ENCODE measurements around the gene HDAC4.

HDAC4 gene

GRCh38 chr2:239339241-239339640, 61.6 kb downstream of the HDAC4 start:
- Histone ChIP-seq H3K36me3 (ENCODE audit: control insufficient read depth, insufficient read depth, low read length) (no peaks in the 10 kb centered on the region), H3K4me3 (ENCODE audit: insufficient read depth, low read depth, low read length, poor library complexity, severe bottlenecking) (no peak overlapping the region), H3K27me3 (replicated peaks; ENCODE audit: control insufficient read depth, insufficient read depth, low read length, poor library complexity, severe bottlenecking) (no peaks in the 10 kb centered on the region), H3K27ac (ENCODE audit: insufficient read depth, low read length, poor library complexity, severe bottlenecking) (no peak overlapping the region), H3K9me3 (ENCODE audit: control insufficient read depth, low read length) (no peaks in the 10 kb centered on the region), H3K4me1 (ENCODE audit: control insufficient read depth, insufficient read depth, low read length, poor library complexity, severe bottlenecking) (peaks cover 17% of the 10 kb centered on the region)
- DNase-seq = no peak

- Histone ChIP-seq H3K4me3 (ENCODE audit: insufficient read depth, low read depth, low read length, poor library complexity, severe bottlenecking) (no peak overlapping the region), H3K9me3 (ENCODE audit: control insufficient read depth, low read length) (no peaks in the 10 kb centered on the region), H3K36me3 (ENCODE audit: control insufficient read depth, insufficient read depth, low read length) (no peaks in the 10 kb centered on the region), H3K27me3 (replicated peaks; ENCODE audit: control insufficient read depth, insufficient read depth, low read length, poor library complexity, severe bottlenecking) (no peaks in the 10 kb centered on the region), H3K4me1 (ENCODE audit: control insufficient read depth, insufficient read depth, low read length, poor library complexity, severe bottlenecking) (peaks cover 17% of the 10 kb centered on the region), H3K27ac (ENCODE audit: insufficient read depth, low read length, poor library complexity, severe bottlenecking) (no peak overlapping the region)
- no peak for DNase-seq
These were observed 62.8 kb downstream of the HDAC4 start for GRCh38 chr2:239337877-239338484.

GRCh38 chr2:239337122-239337876, 63.5 kb downstream of the HDAC4 start:
- H3K27ac ChIP-seq (ENCODE audit: insufficient read depth, low read length, poor library complexity, severe bottlenecking) = no peak overlapping the region
- no peaks in the 10 kb centered on the region for H3K36me3 ChIP-seq (ENCODE audit: control insufficient read depth, insufficient read depth, low read length)
- H3K9me3 ChIP-seq (ENCODE audit: control insufficient read depth, low read length) = no peaks in the 10 kb centered on the region
- H3K27me3 ChIP-seq (replicated peaks; ENCODE audit: control insufficient read depth, insufficient read depth, low read length, poor library complexity, severe bottlenecking) = no peaks in the 10 kb centered on the region
- H3K4me3 ChIP-seq (ENCODE audit: insufficient read depth, low read depth, low read length, poor library complexity, severe bottlenecking) = no peak overlapping the region
- H3K4me1 ChIP-seq (ENCODE audit: control insufficient read depth, insufficient read depth, low read length, poor library complexity, severe bottlenecking) = peaks cover 17% of the 10 kb centered on the region
- no peak for DNase-seq

- no peak overlapping the region for H3K27ac ChIP-seq (ENCODE audit: insufficient read depth, low read length, poor library complexity, severe bottlenecking)
- H3K4me1 ChIP-seq (ENCODE audit: control insufficient read depth, insufficient read depth, low read length, poor library complexity, severe bottlenecking) = peaks cover 26% of the 10 kb centered on the region
- no peak for DNase-seq
- no peaks in the 10 kb centered on the region for H3K9me3 ChIP-seq (ENCODE audit: control insufficient read depth, low read length)
- H3K27me3 ChIP-seq (replicated peaks; ENCODE audit: control insufficient read depth, insufficient read depth, low read length, poor library complexity, severe bottlenecking) = no peaks in the 10 kb centered on the region
- H3K36me3 ChIP-seq (ENCODE audit: control insufficient read depth, insufficient read depth, low read length) = no peaks in the 10 kb centered on the region
- no peak overlapping the region for H3K4me3 ChIP-seq (ENCODE audit: insufficient read depth, low read depth, low read length, poor library complexity, severe bottlenecking)
These were observed 69.3 kb downstream of the HDAC4 start for GRCh38 chr2:239331560-239331959.

- Histone ChIP-seq H3K27ac (ENCODE audit: insufficient read depth, low read length, poor library complexity, severe bottlenecking) (no peak overlapping the region), H3K27me3 (replicated peaks; ENCODE audit: control insufficient read depth, insufficient read depth, low read length, poor library complexity, severe bottlenecking) (no peaks in the 10 kb centered on the region)
These were observed 70.0 kb downstream of the HDAC4 start for GRCh38 chr2:239330836-239331235.

GRCh38 chr2:239329972-239330572, 70.7 kb downstream of the HDAC4 start:
- DNase-seq = no peak
- Histone ChIP-seq H3K4me3 (ENCODE audit: insufficient read depth, low read depth, low read length, poor library complexity, severe bottlenecking) (no peak overlapping the region), H3K27me3 (replicated peaks; ENCODE audit: control insufficient read depth, insufficient read depth, low read length, poor library complexity, severe bottlenecking) (no peaks in the 10 kb centered on the region), H3K9me3 (ENCODE audit: control insufficient read depth, low read length) (no peaks in the 10 kb centered on the region), H3K36me3 (ENCODE audit: control insufficient read depth, insufficient read depth, low read length) (no peaks in the 10 kb centered on the region), H3K4me1 (ENCODE audit: control insufficient read depth, insufficient read depth, low read length, poor library complexity, severe bottlenecking) (peaks cover 29% of the 10 kb centered on the region), H3K27ac (ENCODE audit: insufficient read depth, low read length, poor library complexity, severe bottlenecking) (no peak overlapping the region)

More at GRCh38 chr2:239330836-239331235, 70.0 kb downstream of the HDAC4 start:
- Histone ChIP-seq H3K4me3 (ENCODE audit: insufficient read depth, low read depth, low read length, poor library complexity, severe bottlenecking) (no peak overlapping the region), H3K4me1 (ENCODE audit: control insufficient read depth, insufficient read depth, low read length, poor library complexity, severe bottlenecking) (peaks cover 29% of the 10 kb centered on the region), H3K9me3 (ENCODE audit: control insufficient read depth, low read length) (no peaks in the 10 kb centered on the region), H3K36me3 (ENCODE audit: control insufficient read depth, insufficient read depth, low read length) (no peaks in the 10 kb centered on the region)
- DNase-seq = no peak

- Histone ChIP-seq H3K27me3 (replicated peaks; ENCODE audit: control insufficient read depth, insufficient read depth, low read length, poor library complexity, severe bottlenecking) (no peaks in the 10 kb centered on the region), H3K4me3 (ENCODE audit: insufficient read depth, low read depth, low read length, poor library complexity, severe bottlenecking) (no peak overlapping the region), H3K4me1 (ENCODE audit: control insufficient read depth, insufficient read depth, low read length, poor library complexity, severe bottlenecking) (peaks cover 29% of the 10 kb centered on the region), H3K9me3 (ENCODE audit: control insufficient read depth, low read length) (no peaks in the 10 kb centered on the region), H3K36me3 (ENCODE audit: control insufficient read depth, insufficient read depth, low read length) (no peaks in the 10 kb centered on the region), H3K27ac (ENCODE audit: insufficient read depth, low read length, poor library complexity, severe bottlenecking) (no peak overlapping the region)
- no peak for DNase-seq
These were observed 71.4 kb downstream of the HDAC4 start for GRCh38 chr2:239329284-239329971.

GRCh38 chr2:239328351-239329191, 72.2 kb downstream of the HDAC4 start:
- no peaks in the 10 kb centered on the region for H3K27me3 ChIP-seq (replicated peaks; ENCODE audit: control insufficient read depth, insufficient read depth, low read length, poor library complexity, severe bottlenecking)
- H3K4me1 ChIP-seq (ENCODE audit: control insufficient read depth, insufficient read depth, low read length, poor library complexity, severe bottlenecking) = peaks cover 29% of the 10 kb centered on the region
- no peak overlapping the region for H3K27ac ChIP-seq (ENCODE audit: insufficient read depth, low read length, poor library complexity, severe bottlenecking)
- no peak overlapping the region for H3K4me3 ChIP-seq (ENCODE audit: insufficient read depth, low read depth, low read length, poor library complexity, severe bottlenecking)
- no peaks in the 10 kb centered on the region for H3K9me3 ChIP-seq (ENCODE audit: control insufficient read depth, low read length)
- no peak for DNase-seq
- no peaks in the 10 kb centered on the region for H3K36me3 ChIP-seq (ENCODE audit: control insufficient read depth, insufficient read depth, low read length)

GRCh38 chr2:239327536-239328350, 73.1 kb downstream of the HDAC4 start:
- Histone ChIP-seq H3K27ac (ENCODE audit: insufficient read depth, low read length, poor library complexity, severe bottlenecking) (peak overlapping the region; percentile 73), H3K4me1 (ENCODE audit: control insufficient read depth, insufficient read depth, low read length, poor library complexity, severe bottlenecking) (peaks cover 37% of the 10 kb centered on the region)

More at GRCh38 chr2:239327536-239328350, 73.1 kb downstream of the HDAC4 start:
- Histone ChIP-seq H3K4me3 (ENCODE audit: insufficient read depth, low read depth, low read length, poor library complexity, severe bottlenecking) (no peak overlapping the region), H3K36me3 (ENCODE audit: control insufficient read depth, insufficient read depth, low read length) (no peaks in the 10 kb centered on the region), H3K27me3 (replicated peaks; ENCODE audit: control insufficient read depth, insufficient read depth, low read length, poor library complexity, severe bottlenecking) (no peaks in the 10 kb centered on the region), H3K9me3 (ENCODE audit: control insufficient read depth, low read length) (no peaks in the 10 kb centered on the region)
- no peak for DNase-seq
